Effector CD8-positive, alpha-beta T cell (primary cell): ENCODE results near the gene KLHL26.

ENCODE experiments used
- DNase-seq: peaks from one replicate; lab custom pipeline; 2025; lab: John Stamatoyannopoulos, UW

Gene KLHL26

DNA sequence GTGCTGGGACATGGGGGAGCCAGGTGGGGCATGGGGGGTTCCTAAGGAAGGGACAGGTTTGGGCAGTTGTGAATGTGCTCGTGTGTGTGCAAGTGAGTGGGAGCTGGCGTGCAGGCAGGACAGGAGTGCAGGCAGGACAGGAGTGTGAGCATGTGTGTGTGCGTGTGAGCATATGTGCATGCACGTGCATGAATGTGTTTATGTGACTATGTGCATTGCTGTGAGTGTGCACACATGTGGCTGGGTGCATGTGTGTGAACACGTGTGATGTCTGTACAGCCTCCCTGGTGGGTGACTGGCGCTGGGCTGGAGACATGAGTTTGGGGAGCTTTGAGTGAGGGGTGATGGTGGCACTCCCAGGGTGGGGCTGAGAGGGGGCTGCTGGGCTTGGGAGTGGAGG is 80.0 kb downstream of the KLHL26 start:
- no peak for DNase-seq

DNA sequence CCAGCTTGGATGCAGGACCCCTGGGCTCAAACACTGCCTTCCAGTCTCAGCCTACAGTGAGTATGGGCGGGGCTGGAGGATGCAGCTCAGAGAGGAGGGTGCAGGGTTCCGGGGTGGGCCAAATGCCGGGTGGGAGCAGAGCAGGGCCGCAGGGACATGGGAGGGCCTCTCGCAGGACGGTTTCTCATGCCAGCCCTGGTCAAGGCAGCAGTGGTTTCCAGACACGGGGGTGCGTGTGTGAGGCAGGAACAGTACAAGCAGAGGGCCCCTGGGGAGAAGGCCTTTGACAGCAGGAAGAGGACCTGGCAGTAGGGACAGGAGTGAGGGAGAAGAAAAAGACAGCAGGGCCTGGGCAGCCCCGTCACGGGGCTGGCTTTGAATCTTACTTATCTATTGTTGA is 80.8 kb downstream of the KLHL26 start:
- DNase-seq, result no peak

DNA sequence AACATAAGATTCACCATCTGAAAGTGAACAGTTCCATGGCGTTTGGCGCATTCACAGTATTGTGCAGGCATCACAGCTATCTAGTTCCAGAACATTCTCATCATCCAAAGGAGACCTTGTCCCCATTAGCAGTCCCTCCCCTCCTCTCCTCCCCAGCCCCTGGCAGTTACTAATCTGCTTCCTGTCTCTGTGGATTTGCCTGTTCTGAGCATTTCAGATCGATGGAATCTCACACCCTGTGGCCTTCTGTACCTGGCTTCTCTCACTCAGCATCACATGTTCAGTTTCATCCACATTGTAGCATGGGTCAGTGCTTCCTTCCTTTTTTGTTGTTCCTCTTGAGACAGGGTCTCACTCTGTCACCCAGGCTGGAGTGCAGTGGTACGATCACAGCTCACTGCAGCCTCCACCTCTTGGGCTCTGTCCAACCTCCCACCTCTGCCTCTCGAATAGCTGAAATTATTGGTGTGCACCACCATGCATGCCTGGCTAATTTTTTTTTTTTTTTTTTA is 81.2 kb downstream of the KLHL26 start:
- no peak for DNase-seq

DNA sequence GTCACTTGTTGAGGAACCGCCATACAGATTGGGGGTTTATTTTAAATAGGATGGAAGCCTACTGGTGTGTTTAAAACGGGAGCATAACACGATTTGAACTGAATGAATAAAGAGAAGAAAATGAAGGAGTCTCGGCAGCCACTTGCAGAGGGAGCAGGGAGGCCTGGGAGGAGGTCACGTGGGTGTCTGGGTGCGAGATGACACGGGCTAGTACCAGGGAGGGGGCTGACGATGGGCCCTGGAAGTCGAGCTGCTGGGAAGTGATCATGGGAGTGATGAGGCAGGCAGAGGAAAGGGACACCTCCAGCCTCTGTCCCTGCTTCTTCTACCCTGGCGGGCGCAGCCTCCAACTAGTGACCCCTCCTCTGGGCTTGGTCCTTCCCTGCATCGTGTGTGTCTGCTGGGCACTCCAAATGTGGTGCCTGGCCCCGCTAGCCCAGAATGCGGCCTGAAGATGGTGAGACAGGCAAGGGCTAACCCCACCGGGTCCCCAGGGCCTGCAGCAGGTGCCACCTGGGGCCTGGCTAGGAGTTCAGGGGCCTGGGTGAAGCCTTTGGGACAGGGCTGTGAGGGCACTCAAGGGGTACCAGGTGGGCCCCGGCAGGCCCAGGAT is 82.1 kb downstream of the KLHL26 start:
- no peak for DNase-seq

DNA sequence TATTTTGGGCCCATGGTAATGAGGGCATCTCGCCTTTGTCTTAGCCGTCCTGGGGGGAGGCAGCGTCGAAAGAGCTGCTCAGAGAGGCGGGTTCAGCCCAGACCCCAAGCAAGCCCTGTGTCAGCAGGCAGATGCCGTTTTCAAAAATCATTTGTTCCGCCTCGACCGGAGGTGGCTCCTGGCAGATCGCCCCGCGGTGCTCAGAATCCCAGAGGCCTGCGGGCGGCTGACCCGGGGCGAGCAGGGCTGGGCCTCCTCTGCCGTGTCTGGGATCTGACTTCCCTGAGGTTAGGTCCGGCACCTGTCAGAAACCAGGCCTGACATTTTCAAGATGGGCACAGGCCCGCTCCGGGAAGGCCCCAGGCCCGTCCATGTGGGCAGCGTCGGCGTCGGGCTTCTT is 82.7 kb downstream of the KLHL26 start:
- no peak for DNase-seq
